ACC112 (cell line): Measurements from ENCODE around the gene MRFAP1L1.

Experiments
- H2AFZ ChIP-seq: fragments of 200-600 bp; sonication (generic); one replicate; pipeline ENCODE4 v1.6.0; 2017; ENCODE audit warnings: antibody characterized with exemption, low read length; ENCODE audit not compliant: unreplicated experiment
- H3K27ac ChIP-seq: fragments of 200-600 bp; sonication (generic); 2 replicates; pipeline ENCODE4 v1.5.1; 2014; ENCODE audit warnings: low read depth, mild to moderate bottlenecking, antibody characterized with exemption, low read length, moderate library complexity
- H3K27me3 ChIP-seq: fragments of 200-600 bp; sonication (generic); 2 replicates; pipeline ENCODE4 v1.6.1; 2014; ENCODE audit warnings: mild to moderate bottlenecking, antibody characterized with exemption, low read length, moderate library complexity, mixed read lengths; ENCODE audit not compliant: insufficient read depth
- H3K36me3 ChIP-seq: fragments of 200-600 bp; sonication (generic); 2 replicates; pipeline ENCODE4 v1.6.1; 2016; ENCODE audit warnings: mild to moderate bottlenecking, antibody characterized with exemption, low read length, moderate library complexity, mixed read lengths; ENCODE audit not compliant: insufficient read depth
- H3K4me1 ChIP-seq: fragments of 200-600 bp; sonication (generic); one replicate; pipeline ENCODE4 v1.6.1; 2016; ENCODE audit warnings: low read length, mixed read lengths; ENCODE audit not compliant: insufficient read depth, unreplicated experiment, control insufficient read depth
- H3K4me3 ChIP-seq: fragments of 200-600 bp; sonication (generic); 2 replicates; pipeline ENCODE4 v1.5.1; 2014; ENCODE audit warnings: mild to moderate bottlenecking, low read depth, low read length
- H3K79me2 ChIP-seq: fragments of 200-600 bp; sonication (generic); one replicate; pipeline ENCODE4 v1.6.0; 2016; ENCODE audit warnings: low read length; ENCODE audit not compliant: control insufficient read depth, unreplicated experiment, insufficient read depth

MRFAP1L1 gene

DNA sequence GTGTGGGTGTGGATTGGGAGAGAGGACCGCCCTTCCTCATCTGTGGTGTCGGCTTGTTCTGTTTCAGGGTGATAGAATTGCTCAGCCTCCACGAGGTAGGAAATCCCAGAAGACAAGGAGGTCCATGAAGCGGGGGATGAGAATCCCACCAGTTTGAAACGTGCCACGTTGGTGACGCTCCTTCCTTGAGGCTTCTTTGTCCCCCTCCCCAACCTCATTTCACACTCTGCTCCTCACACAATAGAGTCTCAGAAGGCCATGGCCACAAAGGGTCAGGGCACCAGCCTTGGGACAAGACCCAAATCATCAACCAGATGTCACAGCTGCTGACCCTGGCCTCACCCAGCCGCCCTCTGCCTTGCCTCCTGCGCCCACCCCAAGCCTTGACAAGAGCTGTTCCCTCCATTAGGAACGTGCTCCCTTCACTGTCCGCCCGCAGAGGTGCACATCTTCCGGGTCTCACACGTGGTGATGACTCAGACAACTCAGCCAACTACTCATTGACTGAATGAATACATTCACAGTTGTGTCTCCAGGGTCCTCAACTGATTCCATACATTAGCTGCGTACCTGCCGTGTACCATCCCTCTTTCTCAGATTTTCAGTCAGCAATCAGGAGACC, 24.6 kb upstream of the MRFAP1L1 start:
- H3K4me1 ChIP-seq: peaks cover 12% of the 10 kb centered on the region

GRCh38 chr4:6733358-6734164, 23.9 kb upstream of the MRFAP1L1 start:
- no peaks in the 10 kb centered on the region for H3K36me3 ChIP-seq
- H3K4me1 ChIP-seq: peaks cover 12% of the 10 kb centered on the region
- no peak overlapping the region for H3K27ac ChIP-seq
- H2AFZ ChIP-seq: no peak overlapping the region
- H3K27me3 ChIP-seq: no peaks in the 10 kb centered on the region
- H3K4me3 ChIP-seq: no peak overlapping the region
- H3K79me2 ChIP-seq: no peaks in the 10 kb centered on the region

More for the DNA sequence above, 24.6 kb upstream of the MRFAP1L1 start:
- Histone ChIP-seq H3K79me2 (no peaks in the 10 kb centered on the region), H2AFZ (no peak overlapping the region), H3K27me3 (no peaks in the 10 kb centered on the region), H3K27ac (no peak overlapping the region), H3K36me3 (no peaks in the 10 kb centered on the region), H3K4me3 (no peak overlapping the region)

- Histone ChIP-seq H3K4me3 (no peak overlapping the region), H3K4me1 (peaks cover 16% of the 10 kb centered on the region), H3K27ac (peak overlapping the region; percentile 75), H2AFZ (peak overlapping the region; percentile 73), H3K36me3 (no peaks in the 10 kb centered on the region), H3K79me2 (no peaks in the 10 kb centered on the region), H3K27me3 (no peaks in the 10 kb centered on the region)
Observed at GRCh38 chr4:6732441-6733357, 23.0 kb upstream of the MRFAP1L1 start.

GRCh38 chr4:6731780-6732179, 22.1 kb upstream of the MRFAP1L1 start:
- Histone ChIP-seq H3K27ac (no peak overlapping the region), H3K36me3 (no peaks in the 10 kb centered on the region), H3K4me3 (no peak overlapping the region), H3K79me2 (no peaks in the 10 kb centered on the region), H3K27me3 (no peaks in the 10 kb centered on the region), H2AFZ (no peak overlapping the region), H3K4me1 (peaks cover 22% of the 10 kb centered on the region)

DNA sequence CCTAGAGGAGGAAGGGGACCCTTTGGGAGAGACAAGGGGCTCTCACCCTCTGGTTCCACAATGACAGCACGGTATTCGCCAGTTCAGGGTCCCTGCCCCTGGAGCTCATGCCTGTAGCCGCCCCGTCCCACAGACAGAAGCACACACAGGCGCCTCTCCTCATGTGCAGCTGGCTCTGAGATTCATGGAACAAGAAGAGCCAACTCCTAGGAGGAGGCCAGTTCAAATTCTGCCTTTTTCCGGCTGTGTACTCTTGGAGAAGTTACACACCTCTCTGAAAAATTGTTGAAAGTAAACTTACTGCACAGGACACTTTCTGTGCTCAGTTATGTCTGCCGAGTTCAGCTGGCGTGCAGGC, 21.6 kb upstream of the MRFAP1L1 start:
- H3K79me2 ChIP-seq: no peaks in the 10 kb centered on the region
- no peak overlapping the region for H2AFZ ChIP-seq
- H3K27ac ChIP-seq: no peak overlapping the region
- peaks cover 24% of the 10 kb centered on the region for H3K4me1 ChIP-seq
- H3K36me3 ChIP-seq: no peaks in the 10 kb centered on the region
- no peak overlapping the region for H3K4me3 ChIP-seq
- H3K27me3 ChIP-seq: no peaks in the 10 kb centered on the region

DNA sequence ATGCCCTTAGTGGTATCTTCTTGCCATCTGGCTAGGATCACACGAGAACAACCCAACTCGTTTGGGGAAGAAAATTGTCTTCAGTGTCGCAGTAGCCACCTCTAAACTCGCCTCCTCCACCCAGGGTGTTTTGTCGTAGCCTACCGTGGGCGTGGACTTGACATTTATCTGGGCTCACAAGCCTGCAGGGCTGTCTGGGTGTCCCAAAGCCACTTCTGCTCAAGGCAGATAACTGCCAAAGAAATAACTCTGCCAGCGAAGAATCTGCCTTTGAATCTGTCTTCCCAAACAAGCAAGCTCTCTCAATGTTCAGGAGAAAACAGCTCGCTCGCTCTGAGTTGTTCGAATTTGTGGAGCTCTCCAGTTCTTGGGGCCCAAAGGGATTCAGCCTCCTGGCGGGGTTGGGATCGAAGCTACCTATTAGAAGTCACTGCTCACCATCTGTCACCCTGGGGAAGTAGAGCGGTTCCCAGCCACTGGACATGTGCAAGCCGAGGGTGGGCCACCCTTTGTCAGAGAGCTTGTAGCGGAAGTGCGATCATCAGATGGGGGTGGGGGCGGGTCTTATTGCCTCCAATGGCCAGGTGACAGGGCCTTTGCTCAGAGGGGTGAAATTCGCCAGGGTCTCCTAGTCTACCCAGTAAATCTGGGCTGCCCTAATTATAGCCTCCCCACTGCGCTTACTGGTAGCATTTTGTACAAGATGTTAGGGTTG, 21.1 kb upstream of the MRFAP1L1 start:
- Histone ChIP-seq H3K4me3 (no peak overlapping the region), H2AFZ (peak overlapping the region; percentile 32)

DNA sequence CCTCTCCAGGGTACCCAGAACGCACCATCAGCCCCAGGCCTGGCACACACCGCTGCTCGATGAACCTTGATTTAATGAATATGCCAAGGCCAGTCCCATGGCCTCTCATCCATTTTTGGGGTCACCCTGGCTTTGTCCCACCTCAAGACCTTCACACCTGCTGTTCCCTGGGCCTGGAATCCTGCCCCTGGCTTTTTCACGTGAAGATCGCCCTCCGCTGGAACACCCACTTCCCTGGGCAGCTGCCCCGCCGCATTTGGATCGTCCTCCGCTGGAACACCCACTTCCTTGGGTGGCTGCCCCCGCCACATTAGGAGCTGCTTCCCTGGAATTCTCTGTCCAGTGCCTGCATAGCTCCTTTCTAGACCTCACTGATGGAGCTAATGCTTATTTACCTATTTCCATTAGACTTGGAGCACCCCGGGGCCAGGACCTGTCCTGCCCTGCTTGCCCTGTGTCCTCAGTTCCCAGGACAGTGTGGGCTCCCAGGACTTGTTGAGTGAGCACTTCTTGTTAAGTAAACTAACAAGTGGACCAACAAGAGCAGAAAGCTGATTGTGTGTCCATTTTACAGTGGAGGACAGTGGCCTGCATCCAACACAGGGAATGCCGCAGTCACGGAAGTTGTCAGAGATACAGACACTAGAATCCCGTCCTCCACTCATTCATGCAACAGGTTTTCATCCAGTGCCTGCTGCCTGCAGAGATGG, 18.8 kb upstream of the MRFAP1L1 start:
- Histone ChIP-seq H2AFZ (no peak overlapping the region), H3K27ac (0 out of 2 replicates have a peak overlapping the region, but pooled peaks have one; percentile 26), H3K36me3 (no peaks in the 10 kb centered on the region), H3K4me1 (peaks cover 32% of the 10 kb centered on the region), H3K79me2 (no peaks in the 10 kb centered on the region), H3K4me3 (no peak overlapping the region), H3K27me3 (no peaks in the 10 kb centered on the region)

More for the DNA sequence above, 21.1 kb upstream of the MRFAP1L1 start:
- no peaks in the 10 kb centered on the region for H3K79me2 ChIP-seq
- H3K27ac ChIP-seq: no peak overlapping the region
- no peaks in the 10 kb centered on the region for H3K27me3 ChIP-seq
- H3K4me1 ChIP-seq: peaks cover 24% of the 10 kb centered on the region
- no peaks in the 10 kb centered on the region for H3K36me3 ChIP-seq

DNA sequence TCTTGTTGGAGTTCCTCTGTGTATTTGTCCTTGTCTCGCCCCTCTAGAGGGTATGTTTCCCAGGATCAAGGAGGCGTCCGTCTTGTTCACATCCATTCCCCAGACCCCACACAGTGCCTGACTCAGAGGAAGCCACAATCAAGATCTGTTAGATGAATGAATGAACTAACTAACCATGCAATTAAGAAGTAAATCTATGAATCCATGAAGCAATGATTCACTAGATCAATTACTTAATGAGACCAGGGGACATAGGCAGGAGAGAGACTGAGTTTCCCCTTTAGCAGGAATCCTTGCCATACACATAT, 18.2 kb upstream of the MRFAP1L1 start:
- H3K4me1 ChIP-seq: peaks cover 29% of the 10 kb centered on the region
- no peak overlapping the region for H2AFZ ChIP-seq
- H3K27ac ChIP-seq: 0 out of 2 replicates have a peak overlapping the region, but pooled peaks have one; percentile 26
- no peaks in the 10 kb centered on the region for H3K36me3 ChIP-seq
- no peak overlapping the region for H3K4me3 ChIP-seq
- H3K79me2 ChIP-seq: no peaks in the 10 kb centered on the region
- no peaks in the 10 kb centered on the region for H3K27me3 ChIP-seq

DNA sequence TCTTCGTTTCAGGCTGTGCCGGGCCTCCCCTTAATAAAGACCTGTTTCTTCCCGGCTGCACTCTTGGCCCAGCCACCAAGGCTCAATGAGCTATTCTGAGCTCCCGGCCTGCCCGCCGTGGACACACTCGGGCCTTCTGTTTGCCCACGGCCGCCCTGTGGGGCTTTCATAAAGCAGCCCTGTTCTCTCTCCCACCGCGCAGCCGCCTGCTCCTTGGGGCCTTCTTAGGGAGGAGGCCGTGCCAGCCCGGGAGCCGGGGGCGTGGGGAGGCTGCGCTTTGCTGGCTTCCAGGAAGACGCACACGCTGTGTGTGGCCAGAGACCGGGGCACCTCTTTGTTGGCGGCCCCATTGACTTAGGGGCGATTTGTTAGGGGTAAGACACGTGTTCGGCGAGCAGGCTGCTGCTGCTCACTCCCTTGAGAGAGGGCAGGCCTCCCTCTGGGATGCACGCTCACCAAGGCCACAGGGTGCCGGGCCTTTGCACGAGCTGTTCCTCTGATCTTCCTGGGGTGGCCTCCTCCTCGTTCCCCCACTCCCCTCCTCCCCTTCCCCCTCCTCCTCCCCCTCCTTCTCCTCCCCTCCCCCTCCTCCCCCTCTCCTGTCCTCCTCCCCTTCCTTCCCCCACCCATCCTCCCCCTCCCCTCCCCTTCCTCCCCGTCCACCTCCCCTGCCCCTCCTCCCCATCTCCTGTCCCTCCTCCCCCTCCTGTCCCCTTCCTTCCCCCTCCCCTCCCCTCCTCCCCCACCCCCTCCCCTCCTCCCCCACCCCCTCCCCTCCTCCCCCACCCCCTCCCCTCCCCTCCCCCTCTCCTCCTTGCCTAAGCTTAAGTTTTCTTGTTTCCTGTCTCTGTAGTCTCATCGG, 17.6 kb upstream of the MRFAP1L1 start:
- Histone ChIP-seq H3K4me3 (peak overlapping the region; percentile 58), H3K4me1 (peaks cover 24% of the 10 kb centered on the region)

More for the DNA sequence above, 17.6 kb upstream of the MRFAP1L1 start:
- no peaks in the 10 kb centered on the region for H3K27me3 ChIP-seq
- H3K79me2 ChIP-seq: no peaks in the 10 kb centered on the region
- peak overlapping the region; percentile 28 for H2AFZ ChIP-seq
- peak overlapping the region; percentile 26 for H3K27ac ChIP-seq
- H3K36me3 ChIP-seq: no peaks in the 10 kb centered on the region
